Measurements from ENCODE around the gene GXYLT2. TPM values are rescaled to one million over a fixed set of nuclear protein-coding genes. Genes with fewer than 3 reads are reported as not detected.

The GXYLT2 gene
- total RNA-seq, 1 donor from 2014 or later = 10.1 TPM

DNA sequence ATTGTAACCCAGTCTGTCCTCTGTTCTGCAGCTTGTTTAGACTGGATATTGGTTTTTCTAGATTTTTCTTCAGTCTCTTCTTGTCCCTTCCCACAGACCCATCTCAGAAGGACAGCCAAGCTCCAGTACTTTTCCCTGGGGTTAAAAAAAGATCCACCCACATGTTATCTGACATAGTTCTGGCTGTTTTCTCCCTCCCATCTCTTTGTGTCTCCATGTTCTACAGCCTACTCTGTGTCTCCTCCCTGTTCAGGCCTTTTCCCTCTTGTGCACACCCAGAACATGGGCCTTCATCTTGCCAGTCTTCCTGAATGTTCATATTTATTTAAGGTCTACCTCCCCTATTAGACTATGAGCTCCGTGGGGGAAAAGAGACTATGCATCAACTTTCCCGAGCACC lies 103.7 kb downstream of the GXYLT2 start:
- Histone ChIP-seq H3K4me3 (no peak overlapping the region), H3K9me3 (no peaks in the 10 kb centered on the region), H3K27ac (no peak overlapping the region), H3K36me3 (no peaks in the 10 kb centered on the region), H3K4me1 (peaks cover 6% of the 10 kb centered on the region), H3K27me3 (no peaks in the 10 kb centered on the region)
- DNase-seq (ENCODE audit: extremely low spot score in 2 of 2) = no peak
- no peak for TF ChIP-seq POLR2AphosphoS5 (IDR thresholded peaks at IDR 0.05; ENCODE audit: insufficient read depth in 1 of 2, low read depth in 1 of 2)
- TF ChIP-seq, protein P1, sequence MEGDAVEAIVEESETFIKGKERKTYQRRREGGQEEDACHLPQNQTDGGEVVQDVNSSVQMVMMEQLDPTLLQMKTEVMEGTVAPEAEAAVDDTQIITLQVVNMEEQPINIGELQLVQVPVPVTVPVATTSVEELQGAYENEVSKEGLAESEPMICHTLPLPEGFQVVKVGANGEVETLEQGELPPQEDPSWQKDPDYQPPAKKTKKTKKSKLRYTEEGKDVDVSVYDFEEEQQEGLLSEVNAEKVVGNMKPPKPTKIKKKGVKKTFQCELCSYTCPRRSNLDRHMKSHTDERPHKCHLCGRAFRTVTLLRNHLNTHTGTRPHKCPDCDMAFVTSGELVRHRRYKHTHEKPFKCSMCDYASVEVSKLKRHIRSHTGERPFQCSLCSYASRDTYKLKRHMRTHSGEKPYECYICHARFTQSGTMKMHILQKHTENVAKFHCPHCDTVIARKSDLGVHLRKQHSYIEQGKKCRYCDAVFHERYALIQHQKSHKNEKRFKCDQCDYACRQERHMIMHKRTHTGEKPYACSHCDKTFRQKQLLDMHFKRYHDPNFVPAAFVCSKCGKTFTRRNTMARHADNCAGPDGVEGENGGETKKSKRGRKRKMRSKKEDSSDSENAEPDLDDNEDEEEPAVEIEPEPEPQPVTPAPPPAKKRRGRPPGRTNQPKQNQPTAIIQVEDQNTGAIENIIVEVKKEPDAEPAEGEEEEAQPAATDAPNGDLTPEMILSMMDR (IDR thresholded peaks at IDR 0.05) = no peak
- no peak for TF ChIP-seq POLR2A (IDR thresholded peaks at IDR 0.05)
- intact Hi-C loops (cut with DNase I) = no loop called here

DNA sequence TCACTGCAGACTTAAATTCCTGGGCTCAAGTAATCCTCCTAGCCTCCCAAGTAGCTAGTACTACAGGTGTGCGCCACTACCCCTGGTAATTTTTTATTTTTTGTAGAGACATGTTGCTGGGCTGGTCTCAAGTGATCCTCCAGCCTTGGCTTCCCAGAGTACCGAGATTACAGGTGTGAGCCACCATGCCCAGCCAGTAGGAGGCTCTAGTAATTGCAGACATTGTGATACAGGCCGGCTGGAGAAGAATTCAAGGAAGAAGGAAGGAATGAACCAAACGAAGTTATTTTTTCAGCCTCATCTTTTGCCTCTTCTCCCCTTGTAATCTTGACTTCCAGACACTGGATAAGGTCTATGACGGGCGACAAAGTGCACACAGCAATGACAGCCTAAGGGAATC lies 105.5 kb downstream of the GXYLT2 start:
- H3K4me3 ChIP-seq = no peak overlapping the region
- H3K27ac ChIP-seq = no peak overlapping the region
- TF ChIP-seq, protein P1 (IDR thresholded peaks at IDR 0.05) = no peak
- TF ChIP-seq POLR2A (IDR thresholded peaks at IDR 0.05) (no peak), POLR2AphosphoS5 (IDR thresholded peaks at IDR 0.05; ENCODE audit: insufficient read depth in 1 of 2, low read depth in 1 of 2) (no peak)
- intact Hi-C loops (cut with DNase I) = no loop called here
- no peaks in the 10 kb centered on the region for H3K27me3 ChIP-seq
- H3K4me1 ChIP-seq = peaks cover 17% of the 10 kb centered on the region
- no peaks in the 10 kb centered on the region for H3K36me3 ChIP-seq
- no peak for DNase-seq (ENCODE audit: extremely low spot score in 2 of 2)
- no peaks in the 10 kb centered on the region for H3K9me3 ChIP-seq

DNA sequence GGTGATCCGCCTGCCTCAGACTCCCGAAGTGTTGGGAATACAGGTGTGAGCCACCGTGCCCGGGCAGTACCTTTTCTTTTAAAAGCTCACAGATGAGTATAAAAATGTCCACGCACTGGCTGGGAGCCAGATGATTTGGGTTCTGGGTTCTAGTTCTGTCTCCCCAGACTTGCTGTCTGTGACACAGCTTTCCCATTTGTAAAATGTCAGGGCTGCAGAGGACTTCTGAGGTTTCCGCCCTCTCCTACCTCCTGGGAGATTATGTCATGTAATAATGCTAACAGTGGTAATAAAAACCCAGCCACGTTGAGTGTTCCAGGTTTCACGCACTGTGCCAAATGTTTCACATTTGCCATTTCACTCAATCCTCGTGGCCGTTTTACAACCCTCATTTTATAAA lies 107.5 kb downstream of the GXYLT2 start:
- no peak overlapping the region for H3K27ac ChIP-seq
- no peak for DNase-seq (ENCODE audit: extremely low spot score in 2 of 2)
- peaks cover 0 to 5% of the 10 kb centered on the region in 2 donors for H3K36me3 ChIP-seq

DNA sequence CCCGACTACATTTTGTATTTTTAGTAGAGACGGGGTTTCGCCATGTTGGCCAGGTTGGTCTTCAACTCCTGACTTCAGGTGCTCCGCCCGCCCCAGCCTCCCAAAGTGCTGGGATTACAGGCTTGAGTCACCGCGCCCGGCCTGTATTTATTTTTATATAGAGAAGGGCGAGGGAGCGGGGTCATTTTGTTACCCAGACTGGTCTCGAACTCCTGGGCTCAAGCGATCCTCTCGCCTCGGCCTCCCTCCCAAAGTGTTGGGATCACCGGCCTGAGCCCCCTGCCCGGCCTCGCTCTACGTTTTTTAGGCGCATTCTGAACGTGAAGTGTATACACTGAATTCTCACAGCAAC lies 108.3 kb downstream of the GXYLT2 start:
- DNase-seq (ENCODE audit: extremely low spot score in 2 of 2) = no peak

More for the DNA sequence above, 107.5 kb downstream of the GXYLT2 start:
- Histone ChIP-seq H3K4me3 (no peak overlapping the region), H3K27me3 (no peaks in the 10 kb centered on the region), H3K4me1 (peaks cover 37% of the 10 kb centered on the region), H3K9me3 (no peaks in the 10 kb centered on the region)
- TF ChIP-seq, protein P1 (IDR thresholded peaks at IDR 0.05) = no peak
- TF ChIP-seq POLR2A (IDR thresholded peaks at IDR 0.05) (no peak), POLR2AphosphoS5 (IDR thresholded peaks at IDR 0.05; ENCODE audit: insufficient read depth in 1 of 2, low read depth in 1 of 2) (no peak)
- intact Hi-C loops (cut with DNase I) = no loop called here

More for the DNA sequence above, 108.3 kb downstream of the GXYLT2 start:
- TF ChIP-seq, protein P1 (IDR thresholded peaks at IDR 0.05) = no peak
- TF ChIP-seq POLR2AphosphoS5 (IDR thresholded peaks at IDR 0.05; ENCODE audit: insufficient read depth in 1 of 2, low read depth in 1 of 2) = no peak
- TF ChIP-seq POLR2A (IDR thresholded peaks at IDR 0.05) = no peak
- intact Hi-C loops (cut with DNase I) = loop anchor here (2.0 kb wide), 1 partner anchor 147 kb away; the partner anchor contains the start of gene SHQ1
- H3K4me3 ChIP-seq = peak overlapping the region; percentile 69 to 78
- peak overlapping the region; percentile 97 for H3K27ac ChIP-seq
- H3K36me3 ChIP-seq = peaks cover 0 to 5% of the 10 kb centered on the region in 2 donors
- H3K27me3 ChIP-seq = no peaks in the 10 kb centered on the region
- H3K9me3 ChIP-seq = no peaks in the 10 kb centered on the region
- H3K4me1 ChIP-seq = peaks cover 44% of the 10 kb centered on the region
